ENCODE results near the gene LANCL1. TPM values are rescaled to one million over a fixed set of nuclear protein-coding genes. Genes with fewer than 3 reads are reported as not detected.

LANCL1 gene
- total RNA-seq, result 35.6 and 56.9 TPM in 2 replicates

DNA sequence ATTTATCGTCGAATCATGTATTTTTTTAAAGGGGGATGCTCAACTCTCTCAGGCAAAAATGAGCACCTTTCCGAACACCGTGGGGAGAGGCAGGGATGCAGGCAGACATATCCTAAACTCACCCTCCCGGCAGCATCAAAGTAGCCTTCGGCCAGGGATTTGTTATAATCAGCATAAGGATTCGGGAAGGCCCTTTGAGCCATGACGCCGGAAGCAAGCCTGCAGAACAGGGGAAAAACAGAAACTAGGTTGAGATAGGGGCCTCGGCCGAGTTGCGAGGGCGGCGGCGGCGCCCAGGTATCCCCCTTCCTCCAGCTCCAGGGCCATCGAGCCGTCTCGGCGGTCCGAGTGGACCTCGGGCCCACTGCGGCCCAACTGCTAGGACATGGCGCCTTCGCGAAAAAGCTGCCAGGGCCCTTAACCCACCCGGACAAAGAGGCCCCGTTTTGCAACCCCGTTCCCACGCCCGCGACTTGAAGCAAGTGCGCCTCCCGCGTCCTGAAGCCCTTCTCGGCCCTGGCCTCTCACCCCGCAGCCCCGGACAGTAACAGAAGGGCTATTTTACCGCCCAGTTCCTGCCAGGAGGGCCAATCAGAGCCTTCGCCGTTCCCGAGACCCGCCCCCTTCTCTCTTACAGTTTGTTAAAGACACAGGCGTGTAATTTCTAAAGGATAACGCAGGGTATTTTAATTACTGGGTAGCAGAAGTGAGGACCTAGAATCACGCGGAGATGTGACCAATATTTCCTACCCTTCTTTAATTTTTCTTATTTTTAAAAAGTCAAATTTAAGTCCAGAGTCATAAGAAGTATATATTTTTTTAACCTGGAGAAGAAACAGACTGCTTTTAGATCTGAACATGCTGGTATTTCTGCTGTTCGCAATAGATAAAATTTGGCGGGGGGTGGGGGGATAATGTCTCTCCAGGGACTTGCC, at the start of gene LANCL1:
LANCL1 (minus strand) TSS at position 566 of the 935 bp plus-strand sequence; CDS start at position 203, 363 bp downstream.

Other genes starting within 250 kb of the LANCL1 start
- not detected in 2 replicates for gene MYL1, start 161.6 kb downstream of the LANCL1 start, total RNA-seq
- 6.8 and 12.8 TPM in 2 replicates for gene CPS1, start 79.8 kb upstream of the LANCL1 start, total RNA-seq

All from thoracic aorta endothelial cell (primary cell).